SK-MEL-5 (cell line): ENCODE results near the gene TXNDC15. TPM values are rescaled to one million over a fixed set of nuclear protein-coding genes. Genes with fewer than 3 reads are reported as not detected.
"Not testable (repeated sequence)": the region's sequence is repeated elsewhere in the genome, so short reads cannot be mapped to it uniquely, and the experiment has no call there.

Experiments used
- DNase-seq: peaks from one replicate; pipeline ENCODE4 v3.0.0-alpha.2; 2016; ENCODE audit warnings: low read depth, low spot score
- in situ Hi-C: cut with HindIII; loops from 2 replicates; pipeline ENCODE4 v1.10.0; 2016; ENCODE audit warnings: low sequenced_read_pairs, high pct_unique_total_duplicates, low pct_unique_long_range_greater_than_20kb
- polyA plus RNA-seq, 2 experiments: library from polyadenylated mRNA; depleted of rRNA; stranded (reverse); fragments of >200 nt; gene quantifications; 2 replicates each; pipeline ENCODE4 v1.2.3, GENCODE V29; 2015
- total RNA-seq: library from RNA; depleted of rRNA; stranded (reverse); fragments of >200 nt; shearing (Covaris generic); gene quantifications from 2 replicates; pipeline ENCODE4 v1.2.3, GENCODE V29; 2014; rRNA removed

The TXNDC15 gene, protein sequence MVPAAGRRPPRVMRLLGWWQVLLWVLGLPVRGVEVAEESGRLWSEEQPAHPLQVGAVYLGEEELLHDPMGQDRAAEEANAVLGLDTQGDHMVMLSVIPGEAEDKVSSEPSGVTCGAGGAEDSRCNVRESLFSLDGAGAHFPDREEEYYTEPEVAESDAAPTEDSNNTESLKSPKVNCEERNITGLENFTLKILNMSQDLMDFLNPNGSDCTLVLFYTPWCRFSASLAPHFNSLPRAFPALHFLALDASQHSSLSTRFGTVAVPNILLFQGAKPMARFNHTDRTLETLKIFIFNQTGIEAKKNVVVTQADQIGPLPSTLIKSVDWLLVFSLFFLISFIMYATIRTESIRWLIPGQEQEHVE
- 84.7 and 94.9 TPM in 2 replicates for total RNA-seq
- 108 and 125 TPM in 2 replicates for polyA plus RNA-seq (2015; cell fraction: cytosol; rRNA removed)
- 15.5 and 20.7 TPM in 2 replicates for polyA plus RNA-seq (2015; cell fraction: nucleus; rRNA removed)

DNA sequence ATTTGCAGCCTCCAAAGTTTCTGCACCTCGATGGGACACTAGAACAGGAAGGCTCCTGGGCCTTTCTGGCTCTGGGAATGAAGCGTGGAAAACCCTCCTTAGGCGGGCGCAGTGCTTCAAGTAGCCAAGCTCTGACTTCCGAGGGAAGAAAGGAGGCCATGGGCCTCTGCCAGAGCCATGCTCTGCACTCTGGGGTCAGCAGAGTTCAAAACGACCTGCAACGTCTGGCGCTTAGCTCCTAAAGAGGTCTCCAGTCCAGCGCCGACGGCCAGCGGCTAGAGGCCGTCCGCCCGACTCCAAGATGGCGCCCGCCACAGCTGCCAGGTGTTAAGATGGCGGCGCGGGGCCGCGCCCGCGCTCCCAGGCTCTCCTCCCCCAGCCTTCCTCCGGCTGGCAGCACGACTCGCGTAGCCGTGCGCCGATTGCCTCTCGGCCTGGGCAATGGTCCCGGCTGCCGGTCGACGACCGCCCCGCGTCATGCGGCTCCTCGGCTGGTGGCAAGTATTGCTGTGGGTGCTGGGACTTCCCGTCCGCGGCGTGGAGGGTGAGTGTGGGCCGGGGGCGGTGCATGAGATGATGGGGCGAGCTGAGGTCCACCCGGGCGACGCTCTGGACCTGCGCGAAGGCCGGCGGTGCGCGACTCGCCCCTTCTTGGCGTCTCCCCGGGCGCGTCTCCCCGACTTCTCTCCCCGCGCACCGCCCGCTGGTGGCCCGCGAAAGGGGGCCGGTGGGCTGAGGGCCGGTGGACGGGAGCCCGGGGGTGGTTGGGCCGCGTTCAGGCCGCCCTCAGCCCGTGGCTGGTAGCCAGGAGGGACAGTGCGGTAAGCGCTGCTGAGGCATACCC lies at the start of gene TXNDC15:
TXNDC15 (plus strand) TSS at position 385 of the 844 bp plus-strand sequence; CDS start at position 442, 57 bp downstream.
- DNase-seq = peak; percentile 81
- in situ Hi-C loops = no loop called here

DNA sequence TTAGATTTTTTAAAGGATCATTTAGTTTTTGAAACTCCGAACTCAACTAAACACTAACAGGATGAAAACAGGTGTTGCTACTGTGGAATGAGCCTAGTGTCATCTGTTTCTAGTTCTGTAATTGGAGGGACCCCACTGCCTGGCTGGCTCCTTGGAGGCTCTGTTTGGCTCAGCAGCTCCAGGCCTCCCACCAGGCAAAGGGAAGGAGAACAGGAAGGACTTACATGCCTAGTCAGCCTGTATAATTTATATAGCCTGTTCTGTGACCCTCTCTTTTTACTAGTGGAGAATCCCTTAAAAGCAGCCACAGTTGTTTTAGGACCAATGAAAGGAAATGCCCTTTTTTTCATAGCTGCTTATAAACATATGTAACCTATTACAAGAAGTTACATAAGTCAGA lies 49.5 kb upstream of the TXNDC15 start:
- DNase-seq = no peak
- in situ Hi-C loops = no loop called here

DNA sequence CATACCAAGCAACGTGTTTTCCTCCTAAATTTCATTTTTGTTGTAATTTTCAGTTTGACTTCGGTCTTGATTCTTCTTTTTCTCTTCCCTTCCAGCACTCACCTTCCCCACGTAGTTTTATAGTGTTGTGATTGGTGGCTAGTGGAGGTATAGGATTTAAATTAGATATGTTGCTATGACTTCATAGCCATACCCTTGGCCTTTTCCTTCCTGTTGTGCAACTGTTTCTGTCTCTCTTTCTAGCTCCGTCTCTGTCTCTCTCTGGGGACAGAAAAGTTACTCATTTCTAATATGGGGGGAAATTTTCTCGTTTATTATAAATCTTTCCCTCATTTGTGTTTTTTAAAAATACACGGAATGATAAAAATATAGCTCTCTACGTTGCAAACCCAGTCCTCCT lies 49.0 kb upstream of the TXNDC15 start:
- in situ Hi-C loops = no loop called here
- no peak for DNase-seq

DNA sequence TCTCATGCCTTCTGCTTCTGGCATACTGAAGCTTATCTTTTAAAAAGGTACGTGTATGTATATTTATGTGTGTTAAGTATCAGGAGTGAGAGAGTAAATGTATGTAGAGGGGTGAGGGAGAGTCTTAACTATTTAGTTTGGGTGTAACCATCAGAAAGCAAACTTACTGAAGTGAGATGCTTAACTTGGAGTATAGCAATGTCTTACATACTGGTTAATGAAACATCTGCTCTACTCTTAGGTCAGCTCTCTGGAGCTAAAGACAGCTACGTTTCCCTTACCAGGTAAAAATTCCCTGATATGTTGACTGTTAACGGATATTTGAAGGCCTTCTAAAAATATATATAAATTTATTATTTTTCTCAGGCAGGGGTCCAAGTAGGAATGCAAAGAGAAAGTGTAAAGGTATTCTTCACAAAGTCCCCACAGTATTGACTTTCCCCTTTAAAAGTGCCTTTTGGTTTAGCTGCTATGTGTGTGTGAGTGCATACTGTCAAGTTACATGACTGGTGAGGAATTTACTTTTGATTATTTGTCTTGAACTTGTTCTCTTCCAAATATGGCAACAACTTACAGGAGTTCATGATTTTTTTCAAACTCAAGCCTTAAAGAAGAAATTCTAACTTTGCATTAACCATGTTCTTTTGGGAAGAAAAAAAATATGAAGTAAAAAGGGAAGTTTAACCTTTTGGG lies 40.7 kb upstream of the TXNDC15 start:
- in situ Hi-C loops = no loop called here
- no peak for DNase-seq

DNA sequence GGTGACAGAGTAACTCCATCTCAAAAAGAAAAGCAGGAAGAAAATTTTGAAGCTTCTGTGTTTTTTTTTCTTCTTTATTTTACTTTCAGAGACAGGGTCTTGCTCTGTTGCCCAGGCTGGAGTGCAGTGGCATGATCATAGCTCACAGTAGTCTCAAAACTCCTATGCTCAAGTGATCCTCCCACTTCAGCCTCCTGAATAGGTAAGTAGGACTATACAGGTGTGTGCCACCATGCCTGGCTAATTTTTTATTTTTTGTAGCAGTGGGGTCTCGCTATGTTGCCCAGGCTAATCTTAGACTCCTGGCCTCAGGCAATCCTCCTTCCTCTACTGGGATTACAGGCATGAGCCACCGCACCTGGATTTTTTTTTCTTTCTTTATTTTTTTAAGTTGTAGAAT lies 38.5 kb upstream of the TXNDC15 start:
- no peak for DNase-seq
- in situ Hi-C loops = no loop called here

DNA sequence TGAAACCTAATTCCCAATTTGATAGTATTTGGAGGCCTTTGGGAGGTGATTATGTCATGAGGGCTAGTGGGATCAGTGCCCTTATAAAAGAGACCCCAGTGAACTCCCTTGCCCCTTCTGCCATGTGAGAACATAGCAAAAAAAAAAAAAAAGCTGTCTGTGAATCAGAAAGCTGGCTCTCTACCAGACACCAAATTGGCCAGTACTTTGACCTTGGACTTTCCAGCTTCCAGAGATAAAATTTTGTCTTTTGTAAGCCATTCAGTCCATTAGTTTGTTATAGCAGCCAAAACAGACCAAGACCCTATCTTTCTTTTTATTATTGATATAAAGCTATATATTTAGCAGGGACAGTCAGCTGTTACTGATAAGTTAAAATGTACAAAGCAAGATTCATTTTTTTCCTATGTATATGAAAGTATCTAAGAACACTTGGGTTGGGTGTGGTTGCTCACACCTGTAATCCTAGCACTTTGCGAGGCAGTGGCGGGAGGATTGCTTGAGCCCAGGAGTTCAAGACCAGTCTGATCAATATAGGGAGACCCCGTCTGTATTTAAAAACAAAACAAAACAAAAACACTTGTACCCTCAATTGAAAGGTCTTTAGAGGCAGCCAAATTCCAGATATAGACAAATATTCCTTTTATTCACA lies 36.5 kb upstream of the TXNDC15 start:
- no peak for DNase-seq
- in situ Hi-C loops = no loop called here

DNA sequence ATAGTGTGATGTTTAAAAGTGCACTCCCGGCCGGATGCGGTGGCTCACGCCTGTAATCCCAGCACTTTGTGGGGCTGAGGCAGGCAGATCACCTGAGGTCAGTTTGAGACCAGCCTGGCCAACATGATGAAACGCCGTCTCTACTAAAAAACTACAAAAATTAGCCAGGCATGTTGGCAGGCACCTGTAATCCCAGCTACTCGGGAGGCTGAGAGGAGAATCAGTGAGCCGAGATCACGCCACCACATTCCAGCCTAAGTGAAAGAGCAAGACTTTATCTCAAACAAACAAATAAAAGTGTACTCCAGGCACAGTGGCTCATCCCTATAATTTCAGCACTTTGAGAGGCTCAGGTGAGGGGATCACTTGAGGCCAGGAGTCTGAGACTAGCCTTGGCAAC lies 35.8 kb upstream of the TXNDC15 start:
- DNase-seq, in situ Hi-C loops: not testable (repeated sequence)

DNA sequence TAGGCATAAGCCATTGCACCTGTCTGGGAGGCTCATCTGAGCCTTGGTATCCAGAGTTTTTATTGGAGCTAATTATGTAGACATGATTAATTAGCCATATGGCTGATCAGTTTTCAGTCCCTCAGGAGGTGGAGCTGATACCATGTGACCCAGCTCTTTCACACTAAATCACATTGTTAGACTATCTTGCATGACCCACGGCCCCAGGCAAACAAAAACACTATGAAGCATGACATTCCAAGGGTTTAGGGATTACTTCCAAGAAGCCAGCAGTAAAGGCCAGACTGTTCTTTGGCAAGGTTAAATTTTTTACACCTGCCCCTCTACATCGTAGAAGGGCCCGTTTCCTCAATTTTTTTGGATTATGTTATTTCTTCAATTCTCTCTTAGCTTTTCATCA lies 33.4 kb upstream of the TXNDC15 start:
- in situ Hi-C loops = no loop called here
- DNase-seq = peak; percentile 62

DNA sequence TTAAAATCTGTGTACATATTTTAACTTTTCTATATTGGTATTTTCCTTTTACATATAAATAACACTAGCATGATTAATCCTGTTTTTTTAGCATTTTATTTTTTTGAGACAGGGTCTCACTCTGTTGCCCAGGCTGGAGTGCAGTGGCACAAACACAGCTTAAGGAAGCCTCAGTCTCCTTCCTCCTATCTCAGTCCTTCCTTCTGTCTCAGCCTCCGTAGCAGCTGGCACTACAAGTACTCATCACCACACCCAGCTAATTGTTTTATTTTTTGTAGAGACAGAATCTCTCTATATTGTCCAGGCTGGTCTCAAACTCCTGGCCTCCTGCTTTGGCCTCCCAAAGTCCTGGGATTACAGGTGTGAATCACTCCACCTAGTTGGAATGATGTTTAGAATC lies 29.9 kb upstream of the TXNDC15 start:
- DNase-seq = no peak
- in situ Hi-C loops = no loop called here

DNA sequence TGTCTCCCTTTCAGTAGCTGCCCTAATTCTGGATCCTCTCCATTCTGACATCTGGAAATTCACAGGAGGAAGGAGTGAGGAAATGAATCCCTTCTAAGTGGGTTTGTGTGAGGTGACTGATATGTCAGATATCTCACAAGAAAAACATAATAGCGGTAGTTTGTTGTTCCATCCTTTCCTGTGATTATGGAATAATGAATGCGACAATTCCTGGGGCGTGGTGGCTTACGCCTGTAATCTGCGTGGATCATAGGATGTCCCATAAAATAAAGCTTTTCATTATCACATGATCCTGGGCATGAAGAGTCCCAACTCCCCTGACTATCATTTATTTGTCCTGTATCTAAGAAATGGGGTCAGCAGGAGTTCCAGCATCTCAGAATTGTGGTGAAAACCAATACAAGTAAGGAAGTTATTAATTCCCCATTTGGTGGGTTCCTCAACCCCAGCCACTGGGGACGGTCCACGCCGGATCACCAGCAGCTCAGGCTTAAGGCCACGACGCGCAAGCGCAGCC lies 28.8 kb upstream of the TXNDC15 start:
- in situ Hi-C loops = no loop called here
- DNase-seq = no peak

DNA sequence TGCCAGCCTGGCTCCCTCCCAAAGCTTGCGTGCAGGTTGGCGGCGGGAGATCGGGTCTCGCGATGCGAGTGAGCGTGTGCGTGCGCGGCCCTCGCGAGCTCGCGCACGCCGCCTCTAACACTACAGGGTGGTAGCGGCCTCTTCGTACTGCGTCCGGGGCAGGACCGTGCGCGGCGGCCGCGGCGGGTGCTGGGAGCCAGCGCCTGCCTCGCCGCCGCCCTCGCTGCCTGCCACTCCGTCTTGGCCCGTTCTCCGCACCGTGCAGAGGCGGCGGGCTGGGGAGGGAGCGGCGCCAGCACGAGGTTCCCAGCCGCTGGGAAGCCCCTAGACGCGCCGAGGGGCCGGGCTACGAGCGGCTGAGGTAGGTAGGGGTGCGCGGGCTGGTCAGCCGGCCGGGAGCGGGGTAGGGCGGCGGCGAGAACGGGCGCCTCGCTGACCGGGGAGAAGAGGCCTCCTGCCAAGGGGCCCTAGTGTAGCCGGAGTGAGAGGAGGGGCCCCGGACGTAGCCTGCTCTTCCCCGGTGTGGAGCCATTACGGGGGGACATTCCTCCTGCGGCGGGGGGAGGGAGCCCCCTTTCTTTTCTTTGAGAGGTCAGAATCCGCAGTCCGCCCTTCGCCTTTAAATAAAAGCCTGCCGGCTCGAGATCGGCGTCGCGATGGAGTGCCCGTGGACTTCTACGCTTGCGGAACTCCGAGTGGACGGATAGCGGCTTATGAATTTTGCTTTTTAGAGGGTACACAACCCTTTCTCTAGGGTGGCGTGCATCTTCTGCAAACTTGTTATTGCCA lies 28.1 kb upstream of the TXNDC15 start, which contains the start of gene C5orf24:
C5orf24 (plus strand) TSS at position 117 of the 789 bp plus-strand sequence. CDS start 8,933 bp downstream, outside the sequence.
- peak; percentile 94 for DNase-seq
- in situ Hi-C loops = no loop called here

DNA sequence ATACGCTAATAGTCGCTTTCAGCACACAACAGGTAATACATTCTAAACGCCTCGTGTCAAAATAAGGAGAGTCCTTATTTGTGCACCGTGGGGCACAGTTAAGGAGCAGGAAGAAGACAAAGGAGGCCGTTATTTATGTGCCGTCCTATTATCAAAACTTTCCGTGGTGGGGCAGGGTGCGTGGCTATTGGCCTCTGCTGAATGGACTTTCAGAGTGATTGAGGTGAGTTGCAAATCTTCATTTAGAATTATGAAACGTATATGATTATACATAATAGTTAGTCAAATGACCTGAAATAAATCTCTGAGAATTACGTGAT lies 27.6 kb upstream of the TXNDC15 start:
- peak; percentile 46 for DNase-seq
- in situ Hi-C loops = no loop called here

DNA sequence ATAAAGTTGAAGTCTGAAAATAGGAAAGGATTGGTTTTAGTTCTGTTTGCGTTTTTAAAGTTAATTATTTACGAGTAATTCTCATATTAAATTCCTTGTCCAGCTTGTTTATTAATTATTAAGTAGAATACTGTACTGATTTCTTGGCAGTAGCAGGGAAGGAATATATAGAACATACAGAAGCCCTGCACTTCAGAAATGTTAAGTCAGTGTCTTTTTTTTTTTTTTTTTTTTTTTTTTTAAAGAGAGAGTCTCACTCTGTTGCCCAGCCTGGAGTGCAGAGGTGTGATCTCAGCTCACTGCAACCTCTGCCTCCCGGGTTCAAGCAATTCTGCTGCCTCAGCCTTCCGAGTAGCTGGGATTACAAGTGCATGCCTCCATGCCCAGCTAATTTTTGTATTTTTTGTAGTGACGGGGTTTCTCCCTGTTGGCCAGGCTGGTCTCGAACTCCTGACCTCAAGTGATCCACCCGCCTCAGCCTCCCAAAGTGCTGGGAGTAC lies 24.7 kb upstream of the TXNDC15 start:
- in situ Hi-C loops, DNase-seq: not testable (repeated sequence)

DNA sequence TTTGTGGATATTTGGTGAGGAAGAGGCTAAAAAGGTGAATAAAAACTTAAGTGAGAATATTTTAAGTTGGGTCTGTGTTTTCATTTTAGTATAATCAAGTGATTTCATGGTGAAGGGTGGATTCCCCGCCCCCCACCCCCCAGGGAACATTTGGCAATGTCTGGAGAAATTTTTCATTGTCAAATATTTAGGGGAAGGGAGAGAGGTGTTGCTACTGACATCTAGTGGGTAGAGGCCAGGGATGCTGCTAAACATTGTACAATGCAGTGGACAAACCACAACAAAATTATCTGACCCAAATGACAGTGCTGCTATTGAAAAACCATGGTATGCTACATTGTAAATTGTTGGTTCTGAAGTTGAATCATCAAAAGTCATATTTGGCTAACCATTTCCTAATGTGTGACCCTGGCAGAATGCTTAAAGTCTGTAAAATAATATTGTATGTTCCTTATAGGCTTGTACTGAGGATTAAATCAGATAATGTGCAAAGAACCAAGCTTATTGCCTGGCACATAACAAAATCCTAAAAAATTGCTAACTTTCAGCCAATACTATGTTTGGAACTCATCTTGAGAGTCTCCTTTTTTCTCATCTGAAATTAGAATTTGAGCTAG lies 22.8 kb upstream of the TXNDC15 start:
- DNase-seq = peak; percentile 73
- in situ Hi-C loops = no loop called here

DNA sequence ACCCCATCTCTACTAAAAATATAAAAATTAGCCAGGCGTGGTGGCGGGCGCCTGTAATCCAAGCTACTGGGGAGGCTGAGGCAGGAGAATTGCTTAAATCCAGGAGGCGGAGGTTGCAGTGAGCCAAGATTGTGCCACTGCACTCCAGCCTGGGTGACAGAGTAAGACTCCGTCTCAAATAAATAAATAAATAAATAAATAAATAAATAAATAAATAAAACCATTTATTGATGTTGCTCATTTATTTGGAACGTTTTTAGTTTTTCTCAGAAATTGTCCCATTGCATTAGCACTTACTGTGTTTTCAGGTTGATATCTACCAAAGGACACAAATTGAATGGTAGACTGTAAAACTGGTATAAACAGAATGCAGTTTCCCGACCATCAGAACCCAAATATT lies 17.7 kb upstream of the TXNDC15 start:
- DNase-seq, in situ Hi-C loops: not testable (repeated sequence)

DNA sequence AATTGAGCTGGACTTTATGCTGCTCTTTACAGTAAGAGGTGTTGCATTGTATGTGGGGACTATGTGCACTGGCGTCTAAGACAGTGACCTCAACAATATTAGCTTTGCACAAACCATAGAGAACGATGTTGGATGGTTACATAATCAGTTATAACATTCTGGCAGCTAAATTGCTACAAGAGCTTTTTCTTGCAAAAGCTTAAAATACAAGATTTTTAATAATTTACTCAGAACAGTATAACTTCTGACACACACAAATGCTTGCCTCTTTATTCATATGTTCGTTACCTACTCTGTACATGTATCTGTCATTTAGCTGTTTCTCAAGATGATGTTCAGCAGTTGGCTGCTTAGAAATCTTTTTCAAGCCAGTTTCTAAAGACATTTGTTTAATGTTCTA lies 16.8 kb upstream of the TXNDC15 start:
- DNase-seq = no peak
- in situ Hi-C loops = no loop called here
